SK-N-SH treated with all-trans-retinoic acid at 6 μM for 48 hours (cell line): ENCODE results near the gene AHSP.

Source experiments
- BACH2 ChIP-seq: fragments of 250-450 bp; sonication (Bioruptor Pico); IDR thresholded peaks from 2 replicates; pipeline ENCODE4 v1.9.0; 2021; ENCODE audit warnings: mild to moderate bottlenecking, borderline replicate concordance
- CSDC2 ChIP-seq: fragments of 250-450 bp; sonication (Bioruptor Pico); IDR thresholded peaks from 2 replicates; pipeline ENCODE4 v1.5.0; 2020; ENCODE audit warnings: mild to moderate bottlenecking, moderate library complexity
- GLIS3 ChIP-seq: fragments of 250-450 bp; sonication (Bioruptor Pico); IDR thresholded peaks from 2 replicates; pipeline ENCODE4 v1.5.0; 2020; ENCODE audit warnings: mild to moderate bottlenecking, moderate library complexity
- PPARA ChIP-seq: fragments of 250-450 bp; sonication (Bioruptor Pico); IDR thresholded peaks from 2 replicates; pipeline ENCODE4 v1.5.0; 2020; ENCODE audit warnings: mild to moderate bottlenecking, borderline replicate concordance
- SNAI2 ChIP-seq: fragments of 250-450 bp; sonication (Bioruptor Pico); IDR thresholded peaks from 2 replicates; pipeline ENCODE4 v1.5.0; 2020; ENCODE audit warnings: mild to moderate bottlenecking, moderate library complexity
- TCF4 ChIP-seq: fragments of 250-450 bp; sonication (Bioruptor Pico); IDR thresholded peaks from 2 replicates; pipeline ENCODE4 v1.8.0; 2021; ENCODE audit warnings: mild to moderate bottlenecking, moderate library complexity, borderline replicate concordance
- TOX ChIP-seq: fragments of 250-450 bp; sonication (Bioruptor Pico); IDR thresholded peaks from 2 replicates; pipeline ENCODE4 v1.8.0; 2021; ENCODE audit warnings: mild to moderate bottlenecking, moderate library complexity, borderline replicate concordance
- TSHZ2 ChIP-seq: fragments of 250-450 bp; sonication (Bioruptor Pico); IDR thresholded peaks from 2 replicates; pipeline ENCODE4 v1.5.0; 2020; ENCODE audit warnings: mild to moderate bottlenecking, moderate library complexity
- ZFP30 ChIP-seq: fragments of 450-650 bp; formaldehyde crosslinking; IDR thresholded peaks from 2 replicates; pipeline ENCODE4 v1.5.0; 2022; ENCODE audit warnings: mild to moderate bottlenecking, moderate library complexity
- ZNF70 ChIP-seq: fragments of 450-650 bp; formaldehyde crosslinking; IDR thresholded peaks from 2 replicates; pipeline ENCODE4 v1.5.0; 2020; ENCODE audit warnings: mild to moderate bottlenecking, moderate library complexity
- TF ChIP-seq, protein P1 (sequence below): fragments of 250-450 bp; sonication (Bioruptor Pico); IDR thresholded peaks from 2 replicates; pipeline ENCODE4 v1.5.1; 2021; ENCODE audit warnings: mild to moderate bottlenecking, moderate library complexity

- TF ChIP-seq TSHZ2 = no peak
- no peak for TF ChIP-seq TCF4 (CRISPR knock-in tag)
- no peak for TF ChIP-seq SNAI2 (CRISPR knock-in tag)
- TF ChIP-seq CSDC2 = no peak
- TF ChIP-seq PPARA (CRISPR knock-in tag) = no peak
- no peak for TF ChIP-seq BACH2 (CRISPR knock-in tag)
- TF ChIP-seq, protein P1, sequence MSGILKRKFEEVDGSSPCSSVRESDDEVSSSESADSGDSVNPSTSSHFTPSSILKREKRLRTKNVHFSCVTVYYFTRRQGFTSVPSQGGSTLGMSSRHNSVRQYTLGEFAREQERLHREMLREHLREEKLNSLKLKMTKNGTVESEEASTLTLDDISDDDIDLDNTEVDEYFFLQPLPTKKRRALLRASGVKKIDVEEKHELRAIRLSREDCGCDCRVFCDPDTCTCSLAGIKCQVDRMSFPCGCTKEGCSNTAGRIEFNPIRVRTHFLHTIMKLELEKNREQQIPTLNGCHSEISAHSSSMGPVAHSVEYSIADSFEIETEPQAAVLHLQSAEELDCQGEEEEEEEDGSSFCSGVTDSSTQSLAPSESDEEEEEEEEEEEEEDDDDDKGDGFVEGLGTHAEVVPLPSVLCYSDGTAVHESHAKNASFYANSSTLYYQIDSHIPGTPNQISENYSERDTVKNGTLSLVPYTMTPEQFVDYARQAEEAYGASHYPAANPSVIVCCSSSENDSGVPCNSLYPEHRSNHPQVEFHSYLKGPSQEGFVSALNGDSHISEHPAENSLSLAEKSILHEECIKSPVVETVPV (CRISPR knock-in tag) = no peak
- TF ChIP-seq ZNF70 (CRISPR knock-in tag) = no peak
- TF ChIP-seq ZFP30 (CRISPR knock-in tag) = no peak
- no peak for TF ChIP-seq TOX (CRISPR knock-in tag)
- TF ChIP-seq GLIS3 (CRISPR knock-in tag) = no peak
These were observed 2.6 kb upstream of the AHSP start for GRCh38 chr16:31525113-31525512.
